ENCODE measurements around the gene SREBF2.
A peak's percentile ranks its signal among the peaks of the same experiment; 100 is the strongest.
"Not testable (repeated sequence)": the region's sequence is repeated elsewhere in the genome, so short reads cannot be mapped to it uniquely, and the experiment has no call there.

The SREBF2 gene

DNA sequence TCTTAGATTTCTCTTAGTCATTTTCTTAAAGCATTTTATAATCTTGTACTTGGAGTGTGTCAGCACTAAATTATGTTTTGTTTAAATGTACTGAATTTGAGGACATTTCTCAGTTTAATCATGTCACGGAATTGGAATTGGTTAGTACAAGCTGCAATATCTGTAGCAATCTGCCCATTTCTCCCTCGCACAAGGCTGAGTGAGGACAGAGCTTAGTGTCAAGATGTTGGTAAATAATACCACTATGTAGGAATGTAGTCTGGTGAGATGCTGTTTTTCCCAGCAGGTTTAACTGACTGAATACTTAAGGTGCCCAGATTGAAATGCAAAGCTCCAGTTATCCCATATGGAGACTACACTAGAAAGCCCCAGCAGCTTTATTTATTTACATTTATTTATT lies 30.6 kb downstream of the SREBF2 start:
- Histone ChIP-seq H3K27ac (ENCODE audit: low read length) (peak overlapping the region; percentile 76; the same call in 1 of the 2 replicates), H3K79me2 (ENCODE audit: low read length) (peaks cover 96% of the 10 kb centered on the region), H3K27me3 (ENCODE audit: low read depth, low read length) (no peaks in the 10 kb centered on the region), H3K4me1 (ENCODE audit: low read length) (peaks cover 30% of the 10 kb centered on the region), H4K20me1 (ENCODE audit: insufficient read depth, low read length) (peaks cover 92% of the 10 kb centered on the region), H3K4me3 (ENCODE audit: low read length) (no peak overlapping the region), H3K9me3 (ENCODE audit: insufficient read depth, low read length) (no peaks in the 10 kb centered on the region), H3K4me2 (ENCODE audit: low read length) (no peak overlapping the region), H3K9ac (ENCODE audit: low read length) (no peak overlapping the region), H3K36me3 (replicated peaks; ENCODE audit: low read depth, low read length) (peaks cover 48% of the 10 kb centered on the region), H2AFZ (ENCODE audit: low read depth, low read length) (no peak overlapping the region)
- no peak for TF ChIP-seq EZH2phosphoT487 (IDR thresholded peaks at IDR 0.05; ENCODE audit: low read depth)
- TF ChIP-seq, protein P1, sequence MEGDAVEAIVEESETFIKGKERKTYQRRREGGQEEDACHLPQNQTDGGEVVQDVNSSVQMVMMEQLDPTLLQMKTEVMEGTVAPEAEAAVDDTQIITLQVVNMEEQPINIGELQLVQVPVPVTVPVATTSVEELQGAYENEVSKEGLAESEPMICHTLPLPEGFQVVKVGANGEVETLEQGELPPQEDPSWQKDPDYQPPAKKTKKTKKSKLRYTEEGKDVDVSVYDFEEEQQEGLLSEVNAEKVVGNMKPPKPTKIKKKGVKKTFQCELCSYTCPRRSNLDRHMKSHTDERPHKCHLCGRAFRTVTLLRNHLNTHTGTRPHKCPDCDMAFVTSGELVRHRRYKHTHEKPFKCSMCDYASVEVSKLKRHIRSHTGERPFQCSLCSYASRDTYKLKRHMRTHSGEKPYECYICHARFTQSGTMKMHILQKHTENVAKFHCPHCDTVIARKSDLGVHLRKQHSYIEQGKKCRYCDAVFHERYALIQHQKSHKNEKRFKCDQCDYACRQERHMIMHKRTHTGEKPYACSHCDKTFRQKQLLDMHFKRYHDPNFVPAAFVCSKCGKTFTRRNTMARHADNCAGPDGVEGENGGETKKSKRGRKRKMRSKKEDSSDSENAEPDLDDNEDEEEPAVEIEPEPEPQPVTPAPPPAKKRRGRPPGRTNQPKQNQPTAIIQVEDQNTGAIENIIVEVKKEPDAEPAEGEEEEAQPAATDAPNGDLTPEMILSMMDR (IDR thresholded peaks at IDR 0.05; ENCODE audit: low read depth, low read length): no peak

DNA sequence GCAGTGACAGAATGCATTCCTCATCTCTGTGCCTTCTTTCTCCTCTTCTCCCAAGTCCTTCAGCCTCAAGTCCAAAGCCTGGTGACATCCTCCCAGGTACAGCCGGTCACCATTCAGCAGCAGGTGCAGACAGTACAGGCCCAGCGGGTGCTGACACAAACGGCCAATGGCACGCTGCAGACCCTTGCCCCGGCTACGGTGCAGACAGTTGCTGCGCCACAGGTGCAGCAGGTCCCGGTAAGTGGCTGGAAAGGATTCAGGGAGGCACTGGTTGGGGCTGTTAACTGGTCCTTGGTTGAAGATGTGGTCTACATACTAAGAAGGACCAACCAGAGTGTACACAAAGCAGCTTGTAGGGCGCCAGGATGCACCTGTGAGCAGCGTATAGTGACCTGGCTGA lies 35.7 kb downstream of the SREBF2 start:
- Histone ChIP-seq H2AFZ (ENCODE audit: low read depth, low read length) (no peak overlapping the region), H3K4me2 (ENCODE audit: low read length) (no peak overlapping the region), H3K4me3 (ENCODE audit: low read length) (no peak overlapping the region), H3K9ac (ENCODE audit: low read length) (no peak overlapping the region), H3K27me3 (ENCODE audit: low read depth, low read length) (no peaks in the 10 kb centered on the region), H3K27ac (ENCODE audit: low read length) (no peak overlapping the region), H3K4me1 (ENCODE audit: low read length) (no peaks in the 10 kb centered on the region), H4K20me1 (ENCODE audit: insufficient read depth, low read length) (peaks cover 54% of the 10 kb centered on the region), H3K9me3 (ENCODE audit: insufficient read depth, low read length) (no peaks in the 10 kb centered on the region), H3K36me3 (replicated peaks; ENCODE audit: low read depth, low read length) (peaks cover 62% of the 10 kb centered on the region), H3K79me2 (ENCODE audit: low read length) (peaks cover 56% of the 10 kb centered on the region)
- TF ChIP-seq, protein P1 (IDR thresholded peaks at IDR 0.05; ENCODE audit: low read depth, low read length): no peak
- no peak for TF ChIP-seq EZH2phosphoT487 (IDR thresholded peaks at IDR 0.05; ENCODE audit: low read depth)

DNA sequence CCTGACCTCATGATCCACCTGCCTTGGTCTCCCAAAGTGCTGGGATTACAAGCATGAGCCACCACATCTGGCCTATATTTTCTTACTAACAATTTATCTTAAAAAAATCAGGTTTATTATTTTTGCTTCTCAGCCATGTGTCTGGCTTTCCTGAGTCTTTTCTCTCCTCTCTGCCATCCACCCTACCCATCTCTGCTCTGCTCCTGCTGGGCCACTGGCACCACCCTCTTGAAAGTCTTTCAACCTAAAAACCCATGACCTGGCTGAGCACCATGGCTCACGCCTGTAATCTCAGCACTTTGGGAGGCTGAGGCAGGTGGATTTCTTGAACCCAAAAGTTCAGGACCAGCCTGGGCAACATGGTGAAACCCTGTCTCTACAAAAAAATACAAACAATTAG lies 37.2 kb downstream of the SREBF2 start:
- not testable (repeated sequence) for H3K4me1 ChIP-seq (ENCODE audit: low read length); H3K27ac ChIP-seq (ENCODE audit: low read length); H3K4me2 ChIP-seq (ENCODE audit: low read length); H3K9ac ChIP-seq (ENCODE audit: low read length); H3K9me3 ChIP-seq (ENCODE audit: insufficient read depth, low read length); H2AFZ ChIP-seq (ENCODE audit: low read depth, low read length); H3K4me3 ChIP-seq (ENCODE audit: low read length); H3K27me3 ChIP-seq (ENCODE audit: low read depth, low read length)
- H3K79me2 ChIP-seq (ENCODE audit: low read length): peaks cover 49% of the 10 kb centered on the region
- H3K36me3 ChIP-seq (replicated peaks; ENCODE audit: low read depth, low read length): peaks cover 73% of the 10 kb centered on the region
- H4K20me1 ChIP-seq (ENCODE audit: insufficient read depth, low read length): peaks cover 49% of the 10 kb centered on the region

DNA sequence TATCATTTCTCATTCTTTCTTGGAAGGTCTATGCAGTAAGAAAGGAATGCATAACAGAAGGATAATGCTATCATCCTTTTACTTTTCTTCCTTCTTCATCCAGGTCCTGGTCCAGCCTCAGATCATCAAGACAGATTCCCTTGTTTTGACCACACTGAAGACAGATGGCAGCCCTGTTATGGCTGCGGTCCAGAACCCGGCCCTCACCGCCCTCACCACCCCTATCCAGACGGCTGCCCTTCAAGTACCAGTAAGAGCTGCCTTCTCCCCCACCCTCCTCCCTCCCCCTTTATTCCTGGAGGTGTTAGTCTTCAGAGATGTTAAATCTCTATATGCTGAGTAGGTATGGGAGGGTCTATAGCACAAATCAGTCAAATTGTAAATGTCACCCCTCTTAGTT lies 37.9 kb downstream of the SREBF2 start:
- Histone ChIP-seq H3K27ac (ENCODE audit: low read length) (no peak overlapping the region), H4K20me1 (ENCODE audit: insufficient read depth, low read length) (peaks cover 42% of the 10 kb centered on the region), H3K79me2 (ENCODE audit: low read length) (peaks cover 44% of the 10 kb centered on the region), H3K9ac (ENCODE audit: low read length) (no peak overlapping the region), H3K27me3 (ENCODE audit: low read depth, low read length) (no peaks in the 10 kb centered on the region), H3K36me3 (replicated peaks; ENCODE audit: low read depth, low read length) (peaks cover 73% of the 10 kb centered on the region), H3K4me1 (ENCODE audit: low read length) (no peaks in the 10 kb centered on the region), H3K9me3 (ENCODE audit: insufficient read depth, low read length) (no peaks in the 10 kb centered on the region), H3K4me2 (ENCODE audit: low read length) (no peak overlapping the region), H3K4me3 (ENCODE audit: low read length) (no peak overlapping the region), H2AFZ (ENCODE audit: low read depth, low read length) (no peak overlapping the region)
- no peak for TF ChIP-seq EZH2phosphoT487 (IDR thresholded peaks at IDR 0.05; ENCODE audit: low read depth)
- TF ChIP-seq, protein P1 (IDR thresholded peaks at IDR 0.05; ENCODE audit: low read depth, low read length): no peak

DNA sequence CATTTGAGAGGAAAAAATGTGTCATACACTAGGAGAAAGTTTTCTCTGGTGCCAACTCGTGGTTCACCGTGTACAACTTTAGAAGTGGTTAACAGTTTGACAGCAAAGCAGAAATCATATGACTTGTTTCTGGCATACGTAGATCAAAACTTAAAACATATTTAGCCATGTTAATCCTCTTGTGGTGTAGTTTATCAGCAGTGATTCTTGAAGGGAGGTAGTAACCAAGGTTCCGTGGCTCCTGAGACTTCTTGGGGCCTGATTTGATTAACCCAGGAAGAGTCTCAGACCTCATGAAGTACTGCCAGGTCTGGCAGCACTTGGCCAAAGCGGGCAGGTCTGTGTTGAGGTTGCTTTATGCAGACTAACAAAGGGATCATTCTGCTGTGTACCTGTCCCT lies 40.5 kb downstream of the SREBF2 start:
- H3K9me3 ChIP-seq (ENCODE audit: insufficient read depth, low read length): no peaks in the 10 kb centered on the region
- peak overlapping the region; percentile 25; the same call in 1 of the 2 replicates for H3K27ac ChIP-seq (ENCODE audit: low read length)
- peaks cover 75% of the 10 kb centered on the region for H3K36me3 ChIP-seq (replicated peaks; ENCODE audit: low read depth, low read length)

More for the DNA sequence above, 40.5 kb downstream of the SREBF2 start:
- Histone ChIP-seq H4K20me1 (ENCODE audit: insufficient read depth, low read length) (peaks cover 30% of the 10 kb centered on the region), H3K79me2 (ENCODE audit: low read length) (peaks cover 29% of the 10 kb centered on the region), H3K27me3 (ENCODE audit: low read depth, low read length) (no peaks in the 10 kb centered on the region), H3K4me3 (ENCODE audit: low read length) (no peak overlapping the region), H3K4me1 (ENCODE audit: low read length) (no peaks in the 10 kb centered on the region), H2AFZ (ENCODE audit: low read depth, low read length) (no peak overlapping the region), H3K9ac (ENCODE audit: low read length) (no peak overlapping the region), H3K4me2 (ENCODE audit: low read length) (no peak overlapping the region)
- no peak for TF ChIP-seq EZH2phosphoT487 (IDR thresholded peaks at IDR 0.05; ENCODE audit: low read depth)
- TF ChIP-seq, protein P1 (IDR thresholded peaks at IDR 0.05; ENCODE audit: low read depth, low read length): no peak
